HG02943 (cell line): ENCODE results near the gene BABAM2.
"Not testable (repeated sequence)": the region's sequence is repeated elsewhere in the genome, so short reads cannot be mapped to it uniquely, and the experiment has no call there.

ENCODE experiments used
- ATAC-seq: cut with Tn5 transposase; IDR thresholded peaks from one replicate; pipeline ENCODE4 v1.9.1; 2021; ENCODE audit warnings: mild to moderate bottlenecking, low read depth, moderate library complexity; ENCODE audit not compliant: unreplicated experiment

Gene BABAM2

GRCh38 chr2:28319118-28320008 lies 428.8 kb downstream of the BABAM2 start:
- ATAC-seq: no peak

- no peak for ATAC-seq
Observed at GRCh38 chr2:28320009-28320365, 429.5 kb downstream of the BABAM2 start.

GRCh38 chr2:28320371-28320770 lies 429.8 kb downstream of the BABAM2 start:
- no peak for ATAC-seq

GRCh38 chr2:28321426-28321825 lies 430.9 kb downstream of the BABAM2 start:
- ATAC-seq: no peak

GRCh38 chr2:28322051-28322450 lies 431.5 kb downstream of the BABAM2 start:
- ATAC-seq: no peak

- no peak for ATAC-seq
Observed at GRCh38 chr2:28322456-28322855, 431.9 kb downstream of the BABAM2 start.

- ATAC-seq: no peak
Observed at GRCh38 chr2:28322981-28323396, 432.5 kb downstream of the BABAM2 start.

GRCh38 chr2:28325173-28325566 lies 434.6 kb downstream of the BABAM2 start:
- no peak for ATAC-seq

- ATAC-seq: no peak
Observed at GRCh38 chr2:28325567-28326468, 435.3 kb downstream of the BABAM2 start.

- no peak for ATAC-seq
Observed at GRCh38 chr2:28326469-28326805, 435.9 kb downstream of the BABAM2 start.

GRCh38 chr2:28326881-28327505 lies 436.5 kb downstream of the BABAM2 start:
- no peak for ATAC-seq

GRCh38 chr2:28327581-28327955 lies 437.0 kb downstream of the BABAM2 start:
- ATAC-seq: no peak

GRCh38 chr2:28327956-28328922 lies 437.7 kb downstream of the BABAM2 start:
- no peak for ATAC-seq

- no peak for ATAC-seq
Observed at GRCh38 chr2:28329184-28329583, 438.7 kb downstream of the BABAM2 start.

GRCh38 chr2:28330722-28331121 lies 440.2 kb downstream of the BABAM2 start:
- ATAC-seq: not testable (repeated sequence)

GRCh38 chr2:28331797-28332196 lies 441.3 kb downstream of the BABAM2 start:
- not testable (repeated sequence) for ATAC-seq

- ATAC-seq: no peak
Observed at GRCh38 chr2:28332696-28333095, 442.2 kb downstream of the BABAM2 start.

GRCh38 chr2:28333606-28334526 lies 443.3 kb downstream of the BABAM2 start:
- ATAC-seq: no peak

- no peak for ATAC-seq
Observed at GRCh38 chr2:28334527-28334894, 444.0 kb downstream of the BABAM2 start.
